Subcutaneous abdominal adipose tissue (tissue), 5 donors: ENCODE data around the gene CCR3.
A peak's percentile ranks its signal among the peaks of the same experiment; 100 is the strongest.
"Not testable (repeated sequence)": the region's sequence is repeated elsewhere in the genome, so short reads cannot be mapped to it uniquely, and the experiment has no call there.

Experiments
- H3K27ac ChIP-seq: one replicate; pipeline ENCODE4 v1.7.0; 2013; ENCODE audit warnings: low read depth, mild to moderate bottlenecking, inconsistent platforms, low read length, moderate library complexity
- H3K27me3 ChIP-seq, 5 donors: one replicate each; pipeline ENCODE4 v1.7.0; 2013; ENCODE audit warnings: low read length in 5 of 5, inconsistent platforms in 1 of 5; ENCODE audit not compliant: control insufficient read depth in 5 of 5, insufficient read depth in 4 of 5
- H3K36me3 ChIP-seq, 5 donors: one replicate each; pipeline ENCODE4 v1.7.0; 2013; ENCODE audit warnings: low read length in 5 of 5; ENCODE audit not compliant: control insufficient read depth in 5 of 5, insufficient read depth in 5 of 5
- H3K4me1 ChIP-seq, 5 donors: one replicate each; pipeline ENCODE4 v1.7.0; 2013; ENCODE audit warnings: low read length in 5 of 5, mild to moderate bottlenecking in 3 of 5, moderate library complexity in 1 of 5; ENCODE audit not compliant: control insufficient read depth in 5 of 5, insufficient read depth in 5 of 5
- H3K4me3 ChIP-seq, 5 donors: one replicate each; pipeline ENCODE4 v1.7.0; 2013; ENCODE audit warnings: low read length in 5 of 5, low read depth in 1 of 5
- H3K9ac ChIP-seq, 5 donors: one replicate each; pipeline ENCODE4 v1.7.0; 2013; ENCODE audit warnings: low read length in 5 of 5, mild to moderate bottlenecking in 4 of 5, moderate library complexity in 3 of 5
- H3K9me3 ChIP-seq, 5 donors: one replicate each; pipeline ENCODE4 v1.7.0; 2013; ENCODE audit warnings: low read length in 5 of 5; ENCODE audit not compliant: control insufficient read depth in 5 of 5
- donor health status: healthy.
- donor health status: healthy.
- donor health status: healthy.
- donor health status: healthy.
- donor health status: healthy.

Gene CCR3

GRCh38 chr3:46206282-46207015 is 35.8 kb upstream of the CCR3 start:
- peak overlapping the region; percentile 34 to 69 (median 45) for H3K4me3 ChIP-seq
- peak overlapping the region in 4 of 5 donors; percentile 2 to 46 (median 16) for H3K9ac ChIP-seq
- peaks cover 0 to 28% (median 17%) of the 10 kb centered on the region in 5 donors for H3K4me1 ChIP-seq
- H3K9me3 ChIP-seq: no peaks in the 10 kb centered on the region
- peak overlapping the region; percentile 50 for H3K27ac ChIP-seq
- H3K36me3 ChIP-seq: peaks cover 0 to 10% (median 2%) of the 10 kb centered on the region in 5 donors
- no peaks in the 10 kb centered on the region for H3K27me3 ChIP-seq

- H3K27ac ChIP-seq: peak overlapping the region; percentile 50
- not testable (repeated sequence) for H3K9me3 ChIP-seq, H3K36me3 ChIP-seq, H3K27me3 ChIP-seq
- peak overlapping the region in 4 of 5 donors; percentile 34 to 48 (median 39) for H3K9ac ChIP-seq
- H3K4me3 ChIP-seq: peak overlapping the region; percentile 28 to 69 (median 45)
- peaks cover 0 to 27% (median 17%) of the 10 kb centered on the region in 5 donors for H3K4me1 ChIP-seq
These were observed 34.7 kb upstream of the CCR3 start for GRCh38 chr3:46207514-46207913.

DNA sequence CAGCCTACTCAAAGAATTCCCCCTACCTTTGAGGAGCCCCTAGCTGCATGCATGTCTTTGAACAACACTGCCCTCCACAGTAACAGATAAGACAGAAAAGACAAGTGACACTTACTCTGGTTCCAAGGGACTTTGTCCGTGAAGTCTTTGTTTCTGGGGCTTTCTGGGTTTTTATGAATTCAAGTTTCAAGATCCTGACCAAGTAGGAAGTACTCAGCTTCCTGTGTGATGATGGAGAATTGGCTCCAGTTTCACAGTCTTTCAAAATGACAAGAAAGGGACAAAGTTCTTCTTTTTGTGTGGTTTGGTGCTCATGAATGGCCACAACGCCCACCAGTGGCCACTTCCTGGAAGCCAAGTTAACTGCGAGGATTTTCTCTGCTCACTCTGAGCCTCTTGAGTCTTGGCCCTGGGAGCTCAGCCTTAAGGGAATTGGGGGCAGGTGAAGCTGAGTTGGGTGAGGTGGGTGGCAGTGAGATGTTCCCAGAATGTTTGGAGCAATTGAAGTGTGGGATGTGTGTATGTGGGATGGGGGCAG is 34.0 kb upstream of the CCR3 start, which contains the start of gene CCR1:
Gene CCR1 (minus strand): TSS at position 147 of the 538 bp plus-strand sequence. CDS start 4,000 bp downstream, outside the sequence.
- peaks cover 0 to 27% (median 17%) of the 10 kb centered on the region in 5 donors for H3K4me1 ChIP-seq
- H3K27ac ChIP-seq: peak within 1 kb of the TSS; percentile 50

GRCh38 chr3:46209053-46209452 is 33.2 kb upstream of the CCR3 start:
- Histone ChIP-seq H3K27ac (no peak overlapping the region), H3K9me3 (no peaks in the 10 kb centered on the region), H3K4me1 (peaks cover 0 to 27% (median 17%) of the 10 kb centered on the region in 5 donors), H3K36me3 (no peaks in the 10 kb centered on the region), H3K4me3 (no peak overlapping the region), H3K27me3 (no peaks in the 10 kb centered on the region), H3K9ac (no peak overlapping the region)

More for the DNA sequence above, 34.0 kb upstream of the CCR3 start, which contains the start of gene CCR1:
- H3K4me3 ChIP-seq: peak within 1 kb of the TSS; percentile 28 to 69 (median 45)
- no peaks in the 10 kb centered on the region for H3K27me3 ChIP-seq
- peaks cover 0 to 6% (median under 1%) of the 10 kb centered on the region in 5 donors for H3K36me3 ChIP-seq
- H3K9ac ChIP-seq: peak within 1 kb of the TSS in 4 of 5 donors; percentile 34 to 48 (median 39)
- no peaks in the 10 kb centered on the region for H3K9me3 ChIP-seq

DNA sequence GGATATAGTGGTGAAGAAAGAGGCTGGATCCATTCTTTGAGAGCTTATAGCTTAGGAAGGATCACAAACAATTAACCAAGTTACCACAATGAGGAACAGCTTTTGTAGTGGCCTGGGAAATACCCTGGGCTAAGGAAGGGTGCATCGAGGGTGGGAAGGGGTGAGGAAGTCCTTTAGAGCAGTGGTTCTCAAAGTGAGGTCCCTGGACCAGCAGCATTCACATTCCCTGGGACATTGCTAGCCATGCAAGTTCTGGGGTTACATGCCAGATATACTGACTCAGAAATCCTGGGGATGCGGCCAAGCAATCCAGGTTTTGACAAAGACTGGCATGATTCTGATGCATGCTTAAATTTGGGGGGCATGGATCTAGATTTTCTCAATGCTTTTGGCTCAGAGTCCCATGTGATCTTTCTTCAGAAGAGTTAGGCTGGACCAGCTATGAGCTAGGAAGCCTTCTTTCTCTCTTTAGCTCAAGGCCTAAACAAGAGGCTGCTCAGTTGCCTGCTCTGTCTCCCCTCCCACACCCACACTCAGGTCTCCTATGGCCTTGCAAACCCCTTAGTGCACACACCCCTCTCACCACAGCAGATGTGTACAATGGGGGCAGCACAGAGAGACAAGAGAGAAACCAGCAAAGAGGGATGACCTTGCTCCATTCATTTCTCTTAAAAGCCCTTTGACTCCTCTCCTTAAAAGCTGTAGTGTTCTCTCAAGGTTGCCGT is 32.4 kb upstream of the CCR3 start:
- Histone ChIP-seq H3K36me3 (no peaks in the 10 kb centered on the region), H3K27me3 (peaks cover 0 to 3% (median 0%) of the 10 kb centered on the region in 5 donors), H3K9ac (no peak overlapping the region), H3K4me1 (peaks cover 0 to 27% (median 17%) of the 10 kb centered on the region in 5 donors), H3K9me3 (no peaks in the 10 kb centered on the region), H3K4me3 (no peak overlapping the region), H3K27ac (no peak overlapping the region)

- H3K9ac ChIP-seq: no peak overlapping the region
- peaks cover 0 to 3% (median 0%) of the 10 kb centered on the region in 5 donors for H3K27me3 ChIP-seq
- no peak overlapping the region for H3K4me3 ChIP-seq
- no peaks in the 10 kb centered on the region for H3K36me3 ChIP-seq
- no peak overlapping the region for H3K27ac ChIP-seq
- H3K4me1 ChIP-seq: peaks cover 0 to 16% (median 10%) of the 10 kb centered on the region in 5 donors
- no peaks in the 10 kb centered on the region for H3K9me3 ChIP-seq
These were observed 30.2 kb upstream of the CCR3 start for GRCh38 chr3:46212101-46212500.

DNA sequence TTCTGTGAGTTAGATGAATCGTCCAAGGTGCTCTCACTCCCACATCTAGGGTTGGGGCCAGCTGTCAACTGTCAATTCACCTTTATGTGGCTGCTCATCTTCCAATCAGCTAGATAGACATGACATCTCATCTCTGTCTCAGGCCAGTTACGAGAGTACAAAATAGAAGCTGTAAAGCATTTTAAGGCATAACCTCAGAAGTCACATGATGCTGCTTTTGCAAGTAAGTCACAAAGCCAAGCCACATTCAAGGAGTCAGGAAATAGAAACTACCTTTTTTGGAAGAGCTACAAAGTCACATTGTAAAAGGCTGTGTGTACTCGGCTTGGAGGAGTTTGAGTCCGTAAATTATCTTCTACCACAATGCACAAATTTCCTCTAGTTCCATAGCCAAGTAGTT is 29.1 kb upstream of the CCR3 start:
- H3K4me1 ChIP-seq: peaks cover 0 to 7% (median 0%) of the 10 kb centered on the region in 5 donors
- no peaks in the 10 kb centered on the region for H3K36me3 ChIP-seq
- H3K27me3 ChIP-seq: peaks cover 0 to 3% (median 0%) of the 10 kb centered on the region in 5 donors
- H3K27ac ChIP-seq: no peak overlapping the region
- H3K9me3 ChIP-seq: no peaks in the 10 kb centered on the region
- H3K4me3 ChIP-seq: no peak overlapping the region
- no peak overlapping the region for H3K9ac ChIP-seq

GRCh38 chr3:46214751-46215352 is 27.4 kb upstream of the CCR3 start:
- Histone ChIP-seq H3K36me3 (no peaks in the 10 kb centered on the region), H3K4me1 (no peaks in the 10 kb centered on the region), H3K27me3 (peaks cover 0 to 3% (median 0%) of the 10 kb centered on the region in 5 donors), H3K9me3 (no peaks in the 10 kb centered on the region), H3K9ac (no peak overlapping the region), H3K4me3 (no peak overlapping the region), H3K27ac (no peak overlapping the region)

DNA sequence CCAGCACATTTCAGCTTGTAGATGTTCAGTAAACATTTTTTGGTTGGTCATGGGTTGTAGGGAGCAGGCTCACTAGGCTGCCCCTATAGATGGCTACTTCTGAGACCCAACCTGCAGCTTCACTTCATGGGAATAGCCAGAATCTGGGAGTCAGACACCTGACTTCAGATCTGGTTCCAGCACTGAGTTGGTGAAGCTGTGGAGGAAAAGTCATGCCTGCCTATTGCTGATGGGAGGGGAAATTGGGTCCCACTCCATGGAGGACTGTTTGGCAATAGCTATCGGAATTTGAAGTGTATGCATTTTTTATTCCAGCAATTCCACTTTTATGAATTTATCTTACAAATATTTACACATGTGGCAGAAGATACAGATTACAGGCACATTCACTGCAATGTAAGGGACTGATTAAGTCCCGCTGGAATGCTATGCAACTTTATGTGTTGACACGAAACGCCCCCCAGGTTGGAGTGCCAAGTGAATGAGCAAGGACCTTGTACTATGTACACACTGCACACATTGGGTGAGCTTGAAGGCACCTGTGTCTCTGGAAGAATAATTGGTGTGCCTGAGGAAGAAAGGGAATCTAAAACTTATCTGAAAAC is 26.3 kb upstream of the CCR3 start:
- H3K4me3 ChIP-seq: no peak overlapping the region
- peaks cover 0 to 5% (median 0%) of the 10 kb centered on the region in 5 donors for H3K9me3 ChIP-seq
- H3K9ac ChIP-seq: no peak overlapping the region
- no peaks in the 10 kb centered on the region for H3K36me3 ChIP-seq
- H3K27ac ChIP-seq: no peak overlapping the region
- H3K27me3 ChIP-seq: peaks cover 0 to 3% (median 0%) of the 10 kb centered on the region in 5 donors
- no peaks in the 10 kb centered on the region for H3K4me1 ChIP-seq
